Heart right ventricle (tissue), 16 donors: Measurements from ENCODE around the gene CKLF. TPM values are rescaled to one million over a fixed set of nuclear protein-coding genes. Genes with fewer than 3 reads are reported as not detected.

ENCODE experiments used
- ATAC-seq, 8 donors: fragments of 200-7000 bp; cut with Tn5 transposase; one replicate each; pipeline ENCODE4 v1.9.1; 2020; ENCODE audit warnings: mild to moderate bottlenecking in 8 of 8, moderate library complexity in 8 of 8, moderate number of reproducible peaks in 1 of 8
- DNase-seq, 2 donors: peaks; one replicate each; pipeline ENCODE4 v3.0.0-alpha.2; 2020
- H3K27ac ChIP-seq, 10 donors: fragments of 200-600 bp; sonication (generic) in 2 of 10; one replicate each; pipeline versions ENCODE4 v1.5.0 to v1.8.0; 2020 to 2022; ENCODE audit warnings: mild to moderate bottlenecking in 3 of 10
- H3K27me3 ChIP-seq, 7 donors: fragments of 200-600 bp; one replicate each; pipeline ENCODE4 v1.8.0; 2021 to 2022; ENCODE audit warnings: mild to moderate bottlenecking in 2 of 7
- H3K36me3 ChIP-seq, 9 donors: fragments of 200-600 bp; sonication (generic) in 1 of 9; one replicate each; pipeline versions ENCODE4 v1.5.0 to v1.8.0; 2020 to 2022; ENCODE audit warnings: mild to moderate bottlenecking in 2 of 9
- H3K4me1 ChIP-seq, 9 donors: fragments of 200-600 bp; sonication (generic) in 1 of 9; one replicate each; pipeline versions ENCODE4 v1.5.0 to v1.8.0; 2020 to 2022; ENCODE audit warnings: mild to moderate bottlenecking in 4 of 9
- H3K4me3 ChIP-seq, 10 donors: fragments of 200-600 bp; sonication (generic) in 2 of 10; one replicate each; pipeline versions ENCODE4 v1.5.0 to v1.8.0; 2020 to 2022; ENCODE audit warnings: mild to moderate bottlenecking in 7 of 10, moderate library complexity in 2 of 10
- H3K9me3 ChIP-seq, 11 donors: fragments of 200-600 bp in 10 of 11; sonication (generic) in 2 of 11; one replicate each; pipeline versions ENCODE4 v1.5.0 to v1.8.0; 2013 to 2022; ENCODE audit warnings: mild to moderate bottlenecking in 2 of 11, control low read depth in 1 of 11, moderate library complexity in 1 of 11
- CTCF ChIP-seq, 9 donors: fragments of 200-600 bp; sonication (generic) in 2 of 9; IDR thresholded peaks; one replicate each; pipeline versions ENCODE4 v1.5.0 to v1.8.0; 2021 to 2022; ENCODE audit warnings: antibody characterized with exemption in 9 of 9, mild to moderate bottlenecking in 5 of 9, moderate library complexity in 1 of 9
- WGBS, 2 donors: extraction: QIAGEN DNeasy Blood & Tissue Kit; methylation state at CpG; one replicate each; pipeline ENCODE4 v1.1.7; 2013; ENCODE audit warnings: inconsistent platforms in 1 of 2; 5-methylcytosine and 5-hydroxymethylcytosine counted together
- intact Hi-C, 10 donors: fragments of 100-400 bp; cut with DNase I; formaldehyde crosslinking; loops; one replicate each; pipeline versions ENCODE4 v1.11.1 to v1.14.2; 2022
- polyA plus RNA-seq, 2 donors: library from polyadenylated mRNA; stranded (reverse); fragments of 200-250 nt; gene quantifications; one replicate each; pipeline ENCODE4 v1.2.3, GENCODE V29; 2013
- total RNA-seq, 10 donors: library from RNA; stranded (reverse); fragmentation: NEBNext Ultra II Directional in 3 of 10; extraction: Animal tissue kit (Norgen Biotek cat#: 25700) in 3 of 10; gene quantifications; one replicate each; pipeline versions ENCODE4 v1.2.1 to v1.2.4, GENCODE V29; 2021 to 2023
- donor health status: Arrhythmogenic right ventricular cardiomyopathy.
- donor health status: ischemic (EF 13 %, LVEDD 7.1; RV severe dilation, severe dysfunction).
- donor health status: healthy with polysubstance abuse.
- donor health status: DM: no; HTN: yes; CAD: no.
- donor health status: DM: no; HTN: no; CAD: no.
- donor health status: ischemic (EF 25% LVEDD 6.9; RV normal size, moderate dysfunction).
- donor health status: ischemic (EF 25% LVEDD 5.7; RV mildly dilated, moderate dysfunction).
- donor health status: healthy.
- donor health status: DM: yes; HTN: yes; CAD: no.
- donor health status: Ischemic cardiomyopathy.
- donor health status: ischemic (EF 35%, LVEDD 5.7; RV mildly dilated, moderate dysfunction).
- donor health status: nonischemic (EF 11% LVEDD 7.7; RV severe dilation, severe dysfunction).
- donor health status: DM: yes; HTN: yes; CAD: no.
- donor health status: PGD.
- donor health status: ischemic (EF 29% LVEDD 5.4; RV normal size, mild dysfunction).
- donor health status: nonischemic (EF 23%, LVEDD 6.1; RV moderate dilation, normal function).

Gene CKLF
- total and polyA plus RNA-seq, 12 donors = 1.6 to 24.1 (median 6.8) TPM

GRCh38 chr16:66547101-66547989, 5.0 kb upstream of the CKLF start:
- intact Hi-C loops = no loop called here
- Histone ChIP-seq H3K4me1 (peaks cover 5 to 60% (median 41%) of the 10 kb centered on the region in 9 donors), H3K9me3 (no peaks in the 10 kb centered on the region), H3K27ac (peak overlapping the region in 3 of 10 donors; percentile 96 to 100 (median 99)), H3K27me3 (no peaks in the 10 kb centered on the region), H3K36me3 (peaks cover 0 to 47% (median 5%) of the 10 kb centered on the region in 9 donors), H3K4me3 (no peak overlapping the region)
- no peak for TF ChIP-seq CTCF (IDR thresholded peaks at IDR 0.05)
- WGBS, 2 donors = 96 to 98% methylated on average over 5 of the region's 5 CpGs
- ATAC-seq = no peak
- no peak for DNase-seq

- intact Hi-C loops = loop anchor here in 2 of 10 donors (1.0 to 2.0 kb wide), 2 partner anchors 21 to 31 kb away; no protein-coding TSS in a partner anchor
- Histone ChIP-seq H3K4me3 (no peak overlapping the region), H3K27ac (peak overlapping the region in 8 of 10 donors; percentile 40 to 100 (median 98)), H3K36me3 (peaks cover 0 to 45% (median 5%) of the 10 kb centered on the region in 9 donors), H3K4me1 (peaks cover 5 to 63% (median 45%) of the 10 kb centered on the region in 9 donors), H3K9me3 (no peaks in the 10 kb centered on the region), H3K27me3 (no peaks in the 10 kb centered on the region)
- no peak for ATAC-seq
- no peak for DNase-seq
- 88 to 93% methylated on average over 4 of the region's 4 CpGs for WGBS, 2 donors
- no peak for TF ChIP-seq CTCF (IDR thresholded peaks at IDR 0.05)
Observed at GRCh38 chr16:66548068-66548467, 4.3 kb upstream of the CKLF start.

- ATAC-seq (no peak), DNase-seq (no peak)
- H3K27me3 ChIP-seq = no peaks in the 10 kb centered on the region
- WGBS, 2 donors = 64 to 68% methylated on average over 9 of the region's 9 CpGs
- peaks cover 5 to 67% (median 53%) of the 10 kb centered on the region in 9 donors for H3K4me1 ChIP-seq
- TF ChIP-seq CTCF (IDR thresholded peaks at IDR 0.05) = no peak
- peak overlapping the region; percentile 88 to 100 (median 98) for H3K27ac ChIP-seq
- H3K4me3 ChIP-seq = peak overlapping the region; percentile 64 to 93 (median 82)
- intact Hi-C loops = loop anchor here in 2 of 10 donors (1.0 to 2.0 kb wide), 2 partner anchors 22 to 32 kb away; no protein-coding TSS in a partner anchor
- H3K9me3 ChIP-seq = no peaks in the 10 kb centered on the region
- H3K36me3 ChIP-seq = peaks cover 0 to 37% (median 5%) of the 10 kb centered on the region in 9 donors
Observed at GRCh38 chr16:66548868-66549267, 3.5 kb upstream of the CKLF start.

GRCh38 chr16:66549284-66550131, 2.9 kb upstream of the CKLF start, which contains the start of gene TK2:
TK2 (minus strand) TSS chr16:66550122; CDS start chr16:66550061, 61 bp downstream.
- 3 to 5% methylated on average over 80 of the region's 80 CpGs for WGBS, 2 donors
- intact Hi-C loops = loop anchor here in 5 of 10 donors (1.0 to 10.0 kb wide), 6 partner anchors 32 to 65 kb away; partner anchors contain the start of gene CMTM3 (in 2 of the 5)
- TF ChIP-seq CTCF (IDR thresholded peaks at IDR 0.05) = peak in 7 of 9 donors; percentile 15 to 56 (median 28)

More at GRCh38 chr16:66549284-66550131, 2.9 kb upstream of the CKLF start, which contains the start of gene TK2:
- Histone ChIP-seq H3K9me3 (no peaks in the 10 kb centered on the region), H3K4me3 (peak within 1 kb of the TSS; percentile 64 to 93 (median 82)), H3K27ac (peak within 1 kb of the TSS; percentile 88 to 100 (median 98)), H3K36me3 (peaks cover 0 to 31% (median 5%) of the 10 kb centered on the region in 9 donors), H3K27me3 (no peaks in the 10 kb centered on the region), H3K4me1 (peaks cover 5 to 67% (median 55%) of the 10 kb centered on the region in 9 donors)
- ATAC-seq = peak; percentile 49 to 78 (median 66)
- peak; percentile 63 to 79 for DNase-seq
